Mesenchymal stem cell (in vitro differentiated cells and primary cell): ENCODE results near the gene MARCHF3.

Source experiments
- DNase-seq: peaks from one replicate; pipeline ENCODE4 v3.0.0-alpha.2; 2013
- H2AFZ ChIP-seq: one replicate; pipeline ENCODE4 v1.6.1; 2013; ENCODE audit warnings: low read depth, mild to moderate bottlenecking, control low read depth, inconsistent platforms, low read length, moderate library complexity
- H2AK5ac ChIP-seq: 2 replicates; pipeline ENCODE4 v1.6.1; 2013; ENCODE audit warnings: low read length, moderate library complexity, mild to moderate bottlenecking, inconsistent platforms; ENCODE audit not compliant: severe bottlenecking
- H2BK120ac ChIP-seq: one replicate; pipeline ENCODE4 v1.6.1; 2013; ENCODE audit warnings: low read depth, mild to moderate bottlenecking, inconsistent platforms, low read length, moderate library complexity
- H2BK12ac ChIP-seq, 2 experiments: one replicate each; pipeline ENCODE4 v1.6.1; 2013; ENCODE audit warnings: inconsistent platforms in 2 of 2, low read length in 2 of 2, mild to moderate bottlenecking in 2 of 2, moderate library complexity in 2 of 2, control low read depth in 1 of 2
- H2BK15ac ChIP-seq: one replicate; pipeline ENCODE4 v1.6.1; 2013; ENCODE audit warnings: mild to moderate bottlenecking, low read depth, inconsistent platforms; ENCODE audit not compliant: poor library complexity, severe bottlenecking
- H2BK5ac ChIP-seq: 2 replicates; pipeline ENCODE4 v1.6.1; 2013; ENCODE audit warnings: low read depth, mild to moderate bottlenecking, low read length, control low read depth, inconsistent platforms; ENCODE audit not compliant: poor library complexity, severe bottlenecking
- H3K14ac ChIP-seq, 2 experiments: one replicate each; pipeline ENCODE4 v1.6.1; 2013; ENCODE audit warnings: inconsistent platforms in 2 of 2, low read length in 2 of 2, control low read depth in 1 of 2, mild to moderate bottlenecking in 1 of 2, moderate library complexity in 1 of 2
- H3K18ac ChIP-seq, 2 experiments: one replicate each; pipeline ENCODE4 v1.6.1; 2013; ENCODE audit warnings: inconsistent platforms in 2 of 2, low read length in 2 of 2, control low read depth in 1 of 2, low read depth in 1 of 2, mild to moderate bottlenecking in 1 of 2
- H3K23ac ChIP-seq, 2 experiments: one replicate each; pipeline ENCODE4 v1.6.1; 2013; ENCODE audit warnings: inconsistent platforms in 2 of 2, low read length in 2 of 2, mild to moderate bottlenecking in 2 of 2, moderate library complexity in 2 of 2, control low read depth in 1 of 2
- H3K27ac ChIP-seq: 2 replicates; pipeline ENCODE4 v1.5.1; 2013; ENCODE audit warnings: mild to moderate bottlenecking, moderate library complexity, low read length, control low read depth, inconsistent platforms; ENCODE audit not compliant: poor library complexity, severe bottlenecking
- H3K27me3 ChIP-seq, 2 experiments: 2 replicates each; pipeline versions ENCODE4 v1.6.1 to v1.7.0; 2013; ENCODE audit warnings: low read length in 2 of 2, mild to moderate bottlenecking in 2 of 2, moderate library complexity in 2 of 2, control low read depth in 1 of 2, inconsistent platforms in 1 of 2; ENCODE audit not compliant: control insufficient read depth in 1 of 2, insufficient read depth in 1 of 2
- H3K36me3 ChIP-seq, 2 experiments: 2 replicates each; pipeline versions ENCODE4 v1.6.1 to v1.7.0; 2013; ENCODE audit warnings: low read length in 2 of 2, control low read depth in 1 of 2, inconsistent platforms in 1 of 2, low read depth in 1 of 2, mild to moderate bottlenecking in 1 of 2; ENCODE audit not compliant: insufficient read depth in 2 of 2, control insufficient read depth in 1 of 2
- H3K4ac ChIP-seq, 2 experiments: one replicate each; pipeline ENCODE4 v1.6.1; 2013; ENCODE audit warnings: inconsistent platforms in 2 of 2, low read length in 2 of 2, mild to moderate bottlenecking in 2 of 2, moderate library complexity in 2 of 2, control low read depth in 1 of 2, low read depth in 1 of 2
- H3K4me1 ChIP-seq: 2 replicates; pipeline ENCODE4 v1.6.1; 2013; ENCODE audit warnings: low read depth, low read length, control low read depth; ENCODE audit not compliant: control insufficient read depth, insufficient read depth
- H3K4me2 ChIP-seq: 2 replicates; pipeline ENCODE4 v1.6.1; 2013; ENCODE audit warnings: low read length, mild to moderate bottlenecking, inconsistent platforms; ENCODE audit not compliant: poor library complexity, severe bottlenecking
- H3K4me3 ChIP-seq, 2 experiments: 2 replicates each; pipeline versions ENCODE4 v1.5.1 to v1.7.0; 2013; ENCODE audit warnings: low read length in 2 of 2, mild to moderate bottlenecking in 2 of 2, control low read depth in 1 of 2, low read depth in 1 of 2; ENCODE audit not compliant: insufficient read depth in 1 of 2
- H3K79me1 ChIP-seq: replicated peaks from 2 replicates; pipeline ENCODE4 v1.6.1; 2013; ENCODE audit warnings: mild to moderate bottlenecking, control low read depth, low read length, inconsistent platforms; ENCODE audit not compliant: poor library complexity, severe bottlenecking
- H3K9ac ChIP-seq: 2 replicates; pipeline ENCODE4 v1.7.0; 2013; ENCODE audit warnings: mild to moderate bottlenecking, low read length, moderate library complexity
- H3K9me3 ChIP-seq: 2 replicates; pipeline ENCODE4 v1.7.0; 2013; ENCODE audit warnings: mild to moderate bottlenecking, low read length; ENCODE audit not compliant: control insufficient read depth
- H4K8ac ChIP-seq: one replicate; pipeline ENCODE4 v1.6.1; 2013; ENCODE audit warnings: inconsistent platforms, mild to moderate bottlenecking, low read length, moderate library complexity
- H4K91ac ChIP-seq: one replicate; pipeline ENCODE4 v1.6.1; 2013; ENCODE audit warnings: mild to moderate bottlenecking, low read length, inconsistent platforms
- WGBS: methylation state at CpG from one replicate; pipeline ENCODE4 v1.1.7; 2013; ENCODE audit warnings: mixed read lengths; 5-methylcytosine and 5-hydroxymethylcytosine counted together

The MARCHF3 gene

DNA sequence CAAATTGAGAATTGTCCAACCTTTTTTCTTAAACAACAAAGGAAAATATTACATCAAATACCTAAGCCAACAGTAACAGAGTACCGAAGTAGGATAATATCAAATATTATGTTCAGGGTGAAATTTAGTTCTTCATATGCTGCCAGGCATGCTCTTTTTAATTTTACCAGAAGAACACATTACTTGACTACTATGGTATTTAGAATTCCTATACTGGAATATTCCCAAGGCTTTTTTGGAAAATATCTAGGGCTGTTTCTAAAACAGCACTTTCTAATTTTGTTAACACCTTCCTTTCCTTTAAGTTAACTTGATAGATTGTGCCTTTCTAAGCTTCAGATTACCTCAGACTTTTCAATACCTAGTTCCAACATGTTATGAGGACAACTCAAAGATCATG lies 48.7 kb downstream of the MARCHF3 start:
- Histone ChIP-seq H3K18ac (no peak overlapping the region), H3K9ac (no peak overlapping the region), H2BK12ac (no peak overlapping the region), H3K27ac (no peak overlapping the region), H2AFZ (no peak overlapping the region), H3K4me1 (no peaks in the 10 kb centered on the region), H3K4me3 (no peak overlapping the region), H3K14ac (no peak overlapping the region), H3K36me3 (no peaks in the 10 kb centered on the region), H2BK15ac (no peak overlapping the region), H3K27me3 (peaks cover 0 to 20% of the 10 kb centered on the region in 2 experiments), H3K23ac (no peak overlapping the region), H3K9me3 (no peaks in the 10 kb centered on the region), H2AK5ac (no peak overlapping the region), H3K4ac (no peak overlapping the region), H3K79me1 (peaks cover 14% of the 10 kb centered on the region), H4K8ac (no peak overlapping the region), H3K4me2 (no peak overlapping the region), H2BK5ac (no peak overlapping the region), H2BK120ac (no peak overlapping the region), H4K91ac (no peak overlapping the region)
- no peak for DNase-seq
- WGBS = no CpG with 5 or more reads among the region's 1 CpG

DNA sequence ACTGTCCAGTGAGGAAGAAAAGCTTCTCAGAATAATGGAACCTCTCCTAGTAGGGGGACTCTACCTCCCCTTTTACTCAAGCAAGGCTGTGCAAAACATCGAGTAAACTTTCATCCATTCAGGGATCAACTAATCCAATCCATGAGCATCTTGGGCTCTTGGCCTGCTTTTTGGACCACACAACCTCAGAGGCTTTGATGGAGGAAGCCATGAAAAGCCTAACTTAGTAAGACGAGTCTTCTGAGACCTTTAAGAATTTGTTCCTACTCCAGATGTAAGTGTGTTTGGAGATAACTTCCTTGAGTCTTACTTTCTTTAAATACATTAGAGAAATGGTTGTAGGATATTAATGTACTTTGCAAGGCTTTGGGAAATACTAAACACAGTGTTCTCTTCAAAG lies 49.1 kb downstream of the MARCHF3 start:
- Histone ChIP-seq H3K4me1 (no peaks in the 10 kb centered on the region), H2BK120ac (no peak overlapping the region), H3K9me3 (no peaks in the 10 kb centered on the region), H3K18ac (no peak overlapping the region), H3K14ac (no peak overlapping the region), H3K79me1 (peaks cover 15% of the 10 kb centered on the region), H2BK5ac (no peak overlapping the region), H2AK5ac (no peak overlapping the region), H3K23ac (no peak overlapping the region), H4K8ac (no peak overlapping the region), H2BK12ac (no peak overlapping the region), H3K27me3 (peaks cover 0 to 25% of the 10 kb centered on the region in 2 experiments), H3K4ac (no peak overlapping the region), H3K4me2 (no peak overlapping the region), H4K91ac (no peak overlapping the region), H2BK15ac (no peak overlapping the region), H3K27ac (no peak overlapping the region), H3K36me3 (no peaks in the 10 kb centered on the region), H2AFZ (no peak overlapping the region), H3K4me3 (no peak overlapping the region), H3K9ac (no peak overlapping the region)
- 98% methylated on average over 2 of the region's 2 CpGs for WGBS
- no peak for DNase-seq

- no peaks in the 10 kb centered on the region for H3K36me3 ChIP-seq
- WGBS = 92% methylated on average over 4 of the region's 4 CpGs
- no peak overlapping the region for H3K4me3 ChIP-seq
- no peak overlapping the region for H3K9ac ChIP-seq
- no peak overlapping the region for H4K8ac ChIP-seq
- H3K23ac ChIP-seq = no peak overlapping the region
- no peak overlapping the region for H2BK5ac ChIP-seq
- no peak overlapping the region for H4K91ac ChIP-seq
- no peak overlapping the region for H2AK5ac ChIP-seq
- no peak overlapping the region for H2BK15ac ChIP-seq
- H2AFZ ChIP-seq = no peak overlapping the region
- no peak overlapping the region for H3K4ac ChIP-seq
- H3K27me3 ChIP-seq = peaks cover 0 to 32% of the 10 kb centered on the region in 2 experiments
- no peak overlapping the region for H2BK120ac ChIP-seq
- no peaks in the 10 kb centered on the region for H3K4me1 ChIP-seq
- peaks cover 7% of the 10 kb centered on the region for H3K79me1 ChIP-seq
- H3K14ac ChIP-seq = no peak overlapping the region
- DNase-seq = no peak
- H3K18ac ChIP-seq = no peak overlapping the region
- H2BK12ac ChIP-seq = no peak overlapping the region
- no peak overlapping the region for H3K4me2 ChIP-seq
- no peak overlapping the region for H3K27ac ChIP-seq
- H3K9me3 ChIP-seq = no peaks in the 10 kb centered on the region
Observed at GRCh38 chr5:126978258-126978657, 52.1 kb downstream of the MARCHF3 start.

GRCh38 chr5:126976520-126977172 lies 53.7 kb downstream of the MARCHF3 start:
- Histone ChIP-seq H2BK120ac (no peak overlapping the region), H3K14ac (no peak overlapping the region), H3K4me2 (no peak overlapping the region), H3K4ac (no peak overlapping the region), H3K79me1 (peaks cover 7% of the 10 kb centered on the region), H3K27ac (no peak overlapping the region), H2BK5ac (no peak overlapping the region), H2BK12ac (no peak overlapping the region), H2AK5ac (peak overlapping the region; percentile 50), H3K23ac (no peak overlapping the region), H4K91ac (peak overlapping the region; percentile 35), H3K4me3 (no peak overlapping the region), H3K9ac (no peak overlapping the region), H3K9me3 (no peaks in the 10 kb centered on the region), H3K18ac (no peak overlapping the region), H2BK15ac (no peak overlapping the region), H3K4me1 (no peaks in the 10 kb centered on the region), H3K36me3 (no peaks in the 10 kb centered on the region), H4K8ac (no peak overlapping the region), H3K27me3 (peaks cover 0 to 37% of the 10 kb centered on the region in 2 experiments), H2AFZ (no peak overlapping the region)
- DNase-seq = no peak
- 96% methylated on average over 6 of the region's 6 CpGs for WGBS
